HepG2 (cell line): ENCODE data around the gene NLRC5. TPM values are rescaled to one million over a fixed set of nuclear protein-coding genes. Genes with fewer than 3 reads are reported as not detected.

Experiments
- ATAC-seq: fragments of 200-7000 bp; cut with Tn5 transposase; 3 replicates; pipeline ENCODE4 v1.9.1; 2020; ENCODE audit warnings: mild to moderate bottlenecking, moderate library complexity
- BruUV-seq: library from RNA; stranded (reverse); fragments of 400-500 nt; replicated peaks from 2 replicates; lab custom pipeline; 2021; lab: Mats Ljungman, UMichigan
- CTCF ChIA-PET: fragments of 300-600 bp; formaldehyde crosslinking; extraction: SDS; loops from one replicate; lab custom pipeline; 2021; ENCODE audit warnings: low total read pairs, inconsistent platforms, low intra/inter-chr PET ratio; lab: Yijun Ruan, JAX
- POLR2A ChIA-PET: fragments of 350-600 bp; sonication (Branson Sonifier 250); formaldehyde crosslinking; loops from one replicate; lab custom pipeline; 2020; ENCODE audit warnings: antibody characterized with exemption, inconsistent platforms; lab: Yijun Ruan, JAX
- DNase-seq: peaks from one replicate; pipeline ENCODE4 v3.0.0-alpha.2; 2015; ENCODE audit warnings: low spot score
- FAIRE-seq: peaks from 3 replicates; lab custom pipeline; 2011; peaks lifted over from hg19 to GRCh38; lab: Jason Lieb, UNC
- H2AFZ ChIP-seq: one replicate; pipeline ENCODE4 v1.6.1; 2011; ENCODE audit warnings: low read length, inconsistent platforms
- H3K27ac ChIP-seq: fragments of 300-600 bp; 3 replicates; pipeline ENCODE4 v1.8.0; 2011; ENCODE audit warnings: mixed run types, mild to moderate bottlenecking, mixed read lengths, low read length, inconsistent platforms; ENCODE audit not compliant: insufficient read depth; ENCODE audit errors: extremely low read length
- H3K27me3 ChIP-seq, 2 experiments: fragments of 200-600 bp in 1 of 2; 2 replicates in 1 of 2; 3 replicates in 1 of 2; pipeline versions ENCODE4 v1.6.0 to v1.8.0; 2011; ENCODE audit warnings: low read length in 2 of 2, mild to moderate bottlenecking in 2 of 2, moderate library complexity in 2 of 2, inconsistent platforms in 1 of 2; ENCODE audit not compliant: insufficient read depth in 2 of 2, control insufficient read depth in 1 of 2
- H3K36me3 ChIP-seq, 2 experiments: fragments of 200-600 bp in 1 of 2; replicated peaks in 1 of 2; 2 replicates in 1 of 2; 3 replicates in 1 of 2; pipeline versions ENCODE4 v1.5.1 to v1.8.0; 2011; ENCODE audit warnings: low read length in 2 of 2, inconsistent platforms in 1 of 2; ENCODE audit not compliant: insufficient read depth in 2 of 2, control insufficient read depth in 1 of 2
- H3K4me1 ChIP-seq: 2 replicates; pipeline ENCODE4 v1.5.1; 2012; ENCODE audit warnings: low read length, inconsistent platforms; ENCODE audit not compliant: insufficient read depth
- H3K4me2 ChIP-seq: 2 replicates; pipeline ENCODE4 v1.6.0; 2011; ENCODE audit warnings: low read depth, low read length, inconsistent platforms
- H3K4me3 ChIP-seq, 3 experiments: fragments of 200-600 bp in 1 of 3; sonication (generic), shearing (Covaris generic) in 1 of 3; replicated peaks in 1 of 3; 2 replicates each; pipeline ENCODE4 v1.5.1; 2011 to 2016; ENCODE audit warnings: low read length in 3 of 3, inconsistent platforms in 2 of 3, low read depth in 2 of 3, mild to moderate bottlenecking in 2 of 3, control low read depth in 1 of 3, mixed read lengths in 1 of 3; ENCODE audit not compliant: insufficient read depth in 1 of 3
- H3K79me2 ChIP-seq: one replicate; pipeline ENCODE4 v1.6.1; 2011; ENCODE audit warnings: low read length, inconsistent platforms; ENCODE audit not compliant: insufficient read depth
- H3K9ac ChIP-seq: 2 replicates; pipeline ENCODE4 v1.6.0; 2011; ENCODE audit warnings: mild to moderate bottlenecking, low read depth, low read length, inconsistent platforms; ENCODE audit not compliant: insufficient read depth
- H3K9me3 ChIP-seq: 2 replicates; pipeline ENCODE4 v1.5.1; 2012; ENCODE audit warnings: mild to moderate bottlenecking, low read length
- H4K20me1 ChIP-seq: 2 replicates; pipeline ENCODE4 v1.6.0; 2011; ENCODE audit warnings: inconsistent platforms, mild to moderate bottlenecking, low read length, moderate library complexity; ENCODE audit not compliant: insufficient read depth
- FOSL2 ChIP-seq: sonication (generic); formaldehyde crosslinking; IDR thresholded peaks from 2 replicates; pipeline ENCODE4 v1.4.0; 2020; ENCODE audit warnings: missing genetic modification reagents
- JUND ChIP-seq: sonication (generic); formaldehyde crosslinking; IDR thresholded peaks from 2 replicates; pipeline ENCODE4 v1.8.0; 2022; ENCODE audit warnings: mild to moderate bottlenecking, missing genetic modification reagents
- PHF5A ChIP-seq: IDR thresholded peaks from one replicate; pipeline ENCODE4 v1.6.1; 2018; ENCODE audit warnings: low read depth, missing genetic modification reagents; ENCODE audit not compliant: unreplicated experiment
- RARA ChIP-seq: IDR thresholded peaks from 2 replicates; pipeline ENCODE4 v1.6.1; 2016; ENCODE audit warnings: missing genetic modification reagents, missing compliant biosample characterization
- ZBTB37 ChIP-seq: sonication (generic); formaldehyde crosslinking; IDR thresholded peaks from 2 replicates; pipeline ENCODE4 v1.4.0; 2020; ENCODE audit warnings: mild to moderate bottlenecking, missing genetic modification reagents
- ZNF362 ChIP-seq: sonication (generic); formaldehyde crosslinking; IDR thresholded peaks from 2 replicates; pipeline ENCODE4 v1.4.0; 2020; ENCODE audit warnings: missing genetic modification reagents, mild to moderate bottlenecking, borderline replicate concordance
- ZNF75D ChIP-seq: sonication (generic); formaldehyde crosslinking; IDR thresholded peaks from 2 replicates; pipeline ENCODE4 v1.8.1; 2023; ENCODE audit warnings: missing genetic modification reagents, mild to moderate bottlenecking, borderline replicate concordance
- ZNF780A ChIP-seq: sonication (generic); formaldehyde crosslinking; IDR thresholded peaks from 2 replicates; pipeline ENCODE4 v1.8.0; 2022; ENCODE audit warnings: mild to moderate bottlenecking, missing genetic modification reagents, moderate library complexity
- WGBS: methylation state at CpG from one replicate; pipeline ENCODE4 v1.1.6; 2017; ENCODE audit warnings: low lambda C conversion rate; 5-methylcytosine and 5-hydroxymethylcytosine counted together
- in situ Hi-C: cut with HindIII; loops from 2 replicates; pipeline ENCODE4 v1.10.0; 2017; ENCODE audit warnings: low pct_unique_long_range_greater_than_20kb; ENCODE audit not compliant: extremely low pct_ligation_motif_present
- intact Hi-C: fragments of 100-400 bp; cut with micrococcal nuclease; formaldehyde crosslinking; loops from one replicate; pipeline ENCODE4 v1.10.0; 2022; ENCODE audit not compliant: unreplicated experiment
- polyA plus RNA-seq, 8 experiments: library from polyadenylated mRNA; depleted of rRNA in 3 of 8; stranded (reverse) in 7 of 8; unstranded in 1 of 8; fragments of >200 nt; fragmentation: Illumina TruSeq in 4 of 8; extraction: Trizol in 4 of 8; gene quantifications; 2 replicates each; pipeline versions ENCODE4 v1.2.1 to v1.2.3, GENCODE V29; 2011 to 2016; ENCODE audit warnings: low read depth in 4 of 8, missing spikeins in 1 of 8, mixed read lengths in 1 of 8; ENCODE audit not compliant: insufficient read depth in 1 of 8
- total RNA-seq, 5 experiments: library from RNA; depleted of rRNA; stranded (reverse); fragments of >200 nt; fragmentation: Illumina TruSeq; extraction: Trizol; gene quantifications; 2 replicates each; pipeline ENCODE4 v1.2.3, GENCODE V29; 2016; ENCODE audit warnings: low read depth in 1 of 5

Gene NLRC5
- total and polyA plus RNA-seq, 2 of the 13 experiments (the other 11 are each of a cell fraction or from before 2014, with no cell fraction given) = 6.3 to 12.7 TPM

- Histone ChIP-seq H3K4me1 (peaks cover 68% of the 10 kb centered on the region), H3K36me3 (no peaks in the 10 kb centered on the region), H3K4me2 (no peak overlapping the region), H3K27ac (no peak overlapping the region), H4K20me1 (no peaks in the 10 kb centered on the region), H3K9me3 (no peaks in the 10 kb centered on the region), H3K27me3 (peaks cover 4 to 35% of the 10 kb centered on the region in 2 experiments), H3K9ac (no peak overlapping the region), H3K79me2 (no peaks in the 10 kb centered on the region), H3K4me3 (no peak overlapping the region)
- in situ Hi-C loops = no loop called here
- BruUV-seq = no TSS peak
- WGBS = 47% methylated on average over 6 of the region's 6 CpGs
- no peak for FAIRE-seq
- CTCF ChIA-PET = no interaction called here
- DNase-seq = no peak
- no peak for ATAC-seq
- POLR2A ChIA-PET = interaction anchor here (1.8 kb wide), 1 partner anchor 17 kb away, joined by 8 read pairs; no protein-coding TSS in a partner anchor
- intact Hi-C loops = no loop called here
- TF ChIP-seq ZNF362 (CRISPR knock-in tag) (no peak), JUND (CRISPR knock-in tag) (0 out of 2 replicates have a peak, but pooled peaks have one; percentile 11), ZBTB37 (CRISPR knock-in tag) (no peak), ZNF780A (CRISPR knock-in tag) (no peak), RARA (CRISPR knock-in tag) (peak; percentile 49; the same call in 1 of the 2 replicates), ZNF75D (no peak), FOSL2 (peak; percentile 45), PHF5A (CRISPR knock-in tag) (no peak)
- TF ChIP-seq, all 625 proteins: peak for 3
- no peak overlapping the region for H2AFZ ChIP-seq
These were observed 4.7 kb upstream of the NLRC5 start for GRCh38 chr16:56984639-56985038.
